ENCODE measurements around the gene KIRREL3.

- TF ChIP-seq EZH2 (IDR thresholded peaks at IDR 0.05), result no peak
- TF ChIP-seq POLR2AphosphoS5 (IDR thresholded peaks at IDR 0.05; ENCODE audit: borderline replicate concordance, low read depth, low read length), result no peak
Measured at GRCh38 chr11:126612671-126613070, 387.9 kb downstream of the KIRREL3 start.

All from SK-N-MC (cell line).